Stimulated activated naive B cell treated with anti-CD40 and anti-IgM and Interleukin-4, amounts not matched to agents 10 μg/mL and 1 μg/mL and 100 μg/mL, for 72 hours (primary cell): ENCODE results near the gene TOX2.

Experiments
- ATAC-seq, 2 donors: fragments of 150-1000 bp; cut with Tn5 transposase; replicated peaks; 2 replicates each; pipeline ENCODE4 v1.10.0; 2021; ENCODE audit warnings: moderate library complexity in 1 of 2
- DNase-seq: peaks from one replicate; pipeline ENCODE4 v3.0.0; 2021
- H3K27ac Mint-ChIP-seq: one replicate; pipeline ENCODE4 v1.8.0; 2022; ENCODE audit warnings: mild to moderate bottlenecking, mixed read lengths
- H3K27me3 Mint-ChIP-seq, 2 donors: one replicate each; pipeline ENCODE4 v1.8.0; 2022; ENCODE audit warnings: mixed read lengths in 2 of 2
- H3K36me3 Mint-ChIP-seq, 2 donors: one replicate each; pipeline ENCODE4 v1.8.0; 2022; ENCODE audit warnings: mixed read lengths in 2 of 2, mild to moderate bottlenecking in 1 of 2
- H3K4me1 Mint-ChIP-seq, 2 donors: one replicate each; pipeline ENCODE4 v1.8.0; 2022; ENCODE audit warnings: mixed read lengths in 2 of 2, mild to moderate bottlenecking in 1 of 2
- H3K4me3 Mint-ChIP-seq, 2 donors: one replicate each; pipeline ENCODE4 v1.8.0; 2022; ENCODE audit warnings: mild to moderate bottlenecking in 2 of 2, mixed read lengths in 2 of 2, moderate library complexity in 1 of 2
- H3K9me3 Mint-ChIP-seq, 2 donors: one replicate each; pipeline ENCODE4 v1.8.0; 2022; ENCODE audit warnings: mixed read lengths in 2 of 2, mild to moderate bottlenecking in 1 of 2

The TOX2 gene

DNA sequence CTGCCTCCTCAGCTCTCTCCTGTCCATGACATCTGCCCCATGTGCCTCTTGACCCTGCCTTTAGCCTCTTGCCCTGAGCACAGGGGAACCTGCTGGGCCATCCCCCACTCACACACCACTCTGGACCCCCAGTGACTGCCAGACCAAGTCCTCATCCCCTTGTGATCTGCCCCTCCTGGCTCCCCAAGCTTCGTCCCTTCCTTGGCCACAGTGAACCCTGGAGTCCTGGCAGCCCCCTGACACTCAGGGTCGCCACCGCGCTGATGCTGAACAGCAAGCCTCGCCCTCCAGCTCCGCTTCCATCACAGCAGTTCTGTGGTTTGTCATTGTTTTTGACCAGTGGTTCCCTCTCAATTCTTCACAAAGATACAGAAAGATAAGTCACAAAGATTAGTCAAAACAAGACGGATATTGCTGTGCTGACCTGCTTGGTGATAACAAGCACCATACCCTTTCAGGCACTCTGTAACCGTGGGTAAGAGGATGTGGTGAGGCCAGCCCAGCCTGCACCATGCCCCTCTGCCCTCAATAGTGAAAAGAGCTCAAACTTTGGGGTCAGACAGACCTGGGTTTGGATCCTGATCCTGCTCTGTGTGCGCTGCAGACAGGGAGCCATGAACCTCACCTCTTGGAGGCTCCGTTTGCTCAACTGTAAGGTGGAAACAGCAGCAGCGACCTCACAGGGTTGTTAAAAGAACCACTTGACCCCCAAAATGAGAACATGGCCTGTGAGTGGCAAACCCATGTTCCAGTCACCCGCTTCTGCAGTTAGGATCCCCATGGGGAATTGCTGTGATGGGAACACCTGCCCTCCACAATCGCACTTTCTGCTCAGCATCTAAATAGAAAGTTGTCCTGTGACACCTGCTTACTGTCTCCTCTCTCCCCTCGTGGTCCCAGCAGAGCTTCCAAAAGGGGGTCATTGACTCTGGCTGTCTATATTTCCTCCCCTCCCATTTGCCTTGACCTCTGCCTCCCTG, 114.5 kb downstream of the TOX2 start:
- peaks cover 26 to 34% of the 10 kb centered on the region in 2 donors for H3K27me3 Mint-ChIP-seq
- no peak overlapping the region for H3K27ac Mint-ChIP-seq
- no peak overlapping the region for H3K4me3 Mint-ChIP-seq
- ATAC-seq (peak; percentile 56 to 64), DNase-seq (no peak)
- H3K4me1 Mint-ChIP-seq: peaks cover 0 to 6% of the 10 kb centered on the region in 2 donors
- no peaks in the 10 kb centered on the region for H3K36me3 Mint-ChIP-seq
- peaks cover 0 to 3% of the 10 kb centered on the region in 2 donors for H3K9me3 Mint-ChIP-seq

DNA sequence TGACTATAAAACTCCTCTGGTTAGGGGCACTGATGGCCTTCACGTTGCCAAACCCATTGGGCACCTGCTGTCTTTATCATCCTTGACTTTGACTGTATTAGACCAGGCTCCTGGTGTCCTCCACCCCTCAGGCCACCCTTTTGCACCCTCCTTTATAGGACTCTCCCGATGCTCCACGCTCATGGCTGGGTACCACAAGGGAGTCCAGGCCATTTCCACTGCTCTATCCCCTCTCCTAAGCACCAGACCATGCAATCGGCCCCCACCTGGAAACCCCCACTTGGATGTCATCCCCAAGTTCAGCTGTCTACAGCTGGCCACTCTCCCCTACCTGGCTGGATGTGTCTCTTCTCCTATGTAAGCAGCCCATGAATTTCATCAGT, 115.2 kb downstream of the TOX2 start:
- DNase-seq (no peak), ATAC-seq (no peak)
- Mint-ChIP-seq H3K36me3 (no peaks in the 10 kb centered on the region), H3K4me1 (peaks cover 0 to 6% of the 10 kb centered on the region in 2 donors), H3K27ac (no peak overlapping the region), H3K4me3 (no peak overlapping the region), H3K27me3 (peaks cover 28 to 35% of the 10 kb centered on the region in 2 donors), H3K9me3 (peaks cover 0 to 3% of the 10 kb centered on the region in 2 donors)

DNA sequence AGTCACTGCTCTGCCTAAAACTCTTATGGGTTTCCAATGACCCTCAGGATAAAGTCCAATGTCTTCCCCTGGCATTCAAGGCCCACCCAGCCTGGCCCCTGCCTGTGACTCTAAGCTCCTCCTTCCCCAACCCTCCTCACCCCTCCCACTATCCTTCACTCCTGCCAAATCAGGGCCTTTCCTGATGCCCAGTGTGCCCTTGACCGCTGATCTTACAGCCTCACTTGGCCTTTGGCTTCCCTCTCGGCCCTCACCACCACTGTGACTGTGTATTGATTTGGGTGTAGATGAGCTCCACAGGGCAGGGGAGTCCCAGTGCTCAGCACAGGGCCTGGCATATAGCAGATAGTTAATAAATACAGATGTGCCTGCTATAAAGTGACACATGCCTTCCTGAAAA, 115.7 kb downstream of the TOX2 start:
- no peak overlapping the region for H3K4me3 Mint-ChIP-seq
- ATAC-seq: no peak
- DNase-seq: no peak
- peaks cover 0 to 3% of the 10 kb centered on the region in 2 donors for H3K9me3 Mint-ChIP-seq
- H3K4me1 Mint-ChIP-seq: peaks cover 0 to 6% of the 10 kb centered on the region in 2 donors
- no peaks in the 10 kb centered on the region for H3K36me3 Mint-ChIP-seq
- peaks cover 33 to 37% of the 10 kb centered on the region in 2 donors for H3K27me3 Mint-ChIP-seq
- no peak overlapping the region for H3K27ac Mint-ChIP-seq

- no peak for DNase-seq
- H3K27me3 Mint-ChIP-seq: peaks cover 37 to 40% of the 10 kb centered on the region in 2 donors
- H3K27ac Mint-ChIP-seq: no peak overlapping the region
- peaks cover 0 to 6% of the 10 kb centered on the region in 2 donors for H3K4me1 Mint-ChIP-seq
- no peaks in the 10 kb centered on the region for H3K36me3 Mint-ChIP-seq
- no peak overlapping the region for H3K4me3 Mint-ChIP-seq
- no peak for ATAC-seq
- peaks cover 0 to 3% of the 10 kb centered on the region in 2 donors for H3K9me3 Mint-ChIP-seq
Measured at GRCh38 chr20:44031001-44031574, 116.4 kb downstream of the TOX2 start.

GRCh38 chr20:44031781-44032582, 117.3 kb downstream of the TOX2 start:
- no peak for DNase-seq
- Mint-ChIP-seq H3K9me3 (peaks cover 0 to 3% of the 10 kb centered on the region in 2 donors), H3K36me3 (no peaks in the 10 kb centered on the region), H3K27me3 (peaks cover 40 to 41% of the 10 kb centered on the region in 2 donors), H3K27ac (peak overlapping the region; percentile 49), H3K4me3 (no peak overlapping the region), H3K4me1 (peaks cover 0 to 6% of the 10 kb centered on the region in 2 donors)
- ATAC-seq: no peak

- Mint-ChIP-seq H3K27ac (no peak overlapping the region), H3K4me3 (no peak overlapping the region), H3K9me3 (peaks cover 0 to 3% of the 10 kb centered on the region in 2 donors), H3K4me1 (peaks cover 0 to 6% of the 10 kb centered on the region in 2 donors), H3K36me3 (no peaks in the 10 kb centered on the region), H3K27me3 (peaks cover 41 to 45% of the 10 kb centered on the region in 2 donors)
- DNase-seq (no peak), ATAC-seq (no peak)
Measured at GRCh38 chr20:44032583-44033331, 118.1 kb downstream of the TOX2 start.

DNA sequence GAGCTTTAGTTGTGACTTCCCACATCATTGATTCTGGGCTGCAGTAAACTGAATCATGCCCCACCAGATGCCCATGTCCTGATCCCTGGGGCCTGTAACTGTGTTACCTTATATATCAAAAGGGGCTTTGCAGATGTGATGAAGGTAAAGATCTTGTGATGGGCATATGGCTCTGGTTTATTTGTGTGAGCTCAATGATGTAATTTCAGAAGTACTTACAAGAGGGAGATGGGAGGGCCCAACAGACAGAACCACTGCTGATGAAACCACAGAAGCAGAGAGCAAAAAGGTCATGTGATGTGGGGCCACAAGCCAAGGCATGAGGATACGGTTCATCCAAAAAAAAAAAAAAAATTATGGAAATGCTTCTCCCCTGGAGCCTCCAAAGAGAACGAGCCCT, 118.7 kb downstream of the TOX2 start:
- no peaks in the 10 kb centered on the region for H3K36me3 Mint-ChIP-seq
- no peak overlapping the region for H3K27ac Mint-ChIP-seq
- H3K4me3 Mint-ChIP-seq: no peak overlapping the region
- peaks cover 39 to 47% of the 10 kb centered on the region in 2 donors for H3K27me3 Mint-ChIP-seq
- H3K4me1 Mint-ChIP-seq: peaks cover 0 to 6% of the 10 kb centered on the region in 2 donors
- peaks cover 0 to 3% of the 10 kb centered on the region in 2 donors for H3K9me3 Mint-ChIP-seq
- DNase-seq (no peak), ATAC-seq (no peak)

- Mint-ChIP-seq H3K9me3 (peaks cover 0 to 3% of the 10 kb centered on the region in 2 donors), H3K36me3 (no peaks in the 10 kb centered on the region), H3K4me3 (no peak overlapping the region), H3K27ac (no peak overlapping the region), H3K4me1 (peaks cover 0 to 4% of the 10 kb centered on the region in 2 donors), H3K27me3 (peaks cover 37 to 44% of the 10 kb centered on the region in 2 donors)
- no peak for ATAC-seq
- DNase-seq: no peak
Measured at GRCh38 chr20:44033873-44034272, 119.2 kb downstream of the TOX2 start.

DNA sequence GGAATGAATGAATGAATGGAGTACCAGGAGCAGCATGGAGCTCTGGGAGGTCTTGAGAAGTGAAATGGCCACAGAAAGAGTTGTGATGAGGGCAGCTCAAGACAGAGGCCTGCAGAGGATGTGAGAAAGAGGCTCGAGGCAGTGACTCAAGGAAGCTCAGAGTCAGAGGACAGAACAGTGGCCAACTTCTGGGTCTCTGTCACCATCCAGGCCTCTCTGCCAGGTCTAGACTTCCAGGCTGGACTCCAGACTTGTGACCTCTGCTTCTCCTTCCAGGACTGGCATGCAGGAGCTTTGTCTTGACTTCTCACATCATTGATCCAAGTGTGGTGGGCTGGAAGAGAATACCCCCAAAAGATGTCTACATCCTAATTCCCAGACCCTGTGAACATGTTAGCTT, 119.8 kb downstream of the TOX2 start:
- Mint-ChIP-seq H3K27ac (no peak overlapping the region), H3K9me3 (peaks cover 0 to 3% of the 10 kb centered on the region in 2 donors), H3K27me3 (peaks cover 41 to 47% of the 10 kb centered on the region in 2 donors), H3K36me3 (no peaks in the 10 kb centered on the region), H3K4me1 (peaks cover 0 to 2% of the 10 kb centered on the region in 2 donors), H3K4me3 (no peak overlapping the region)
- ATAC-seq (no peak), DNase-seq (no peak)

DNA sequence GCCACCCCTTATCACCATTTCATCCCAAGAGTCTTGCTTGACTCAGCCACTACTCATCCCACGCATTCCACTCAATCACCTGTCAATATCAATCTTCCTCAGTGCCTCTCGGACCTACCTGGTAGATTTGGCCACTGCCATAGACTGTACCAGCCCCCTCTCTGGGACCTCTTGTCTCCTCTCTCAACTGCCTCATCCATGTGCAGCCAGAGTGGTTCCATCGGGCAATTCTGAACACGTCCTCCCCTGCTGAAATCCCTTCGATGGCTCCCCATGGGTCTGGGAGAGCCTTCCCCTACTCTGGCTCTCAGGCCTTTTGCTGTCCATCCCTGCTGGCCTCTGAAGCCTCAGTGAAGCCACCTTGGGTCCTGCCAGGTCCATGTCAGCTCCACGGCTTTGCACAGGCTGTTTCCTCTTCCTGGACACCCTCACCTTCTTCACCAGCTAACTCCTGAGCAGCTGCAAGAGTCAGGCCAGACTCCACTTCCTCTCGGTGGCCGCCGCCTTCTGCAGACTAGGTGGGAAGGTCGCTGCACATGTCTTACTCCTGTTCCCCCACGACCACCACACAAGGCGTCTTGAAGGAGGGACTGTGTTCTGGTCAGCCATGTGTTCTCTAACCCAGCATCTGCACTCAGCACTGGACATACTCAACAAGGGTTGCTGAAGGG, 120.4 kb downstream of the TOX2 start:
- Mint-ChIP-seq H3K9me3 (peaks cover 0 to 3% of the 10 kb centered on the region in 2 donors), H3K4me3 (no peak overlapping the region), H3K4me1 (peaks cover 0 to under 1% of the 10 kb centered on the region in 2 donors), H3K27me3 (peaks cover 37 to 47% of the 10 kb centered on the region in 2 donors), H3K27ac (no peak overlapping the region), H3K36me3 (no peaks in the 10 kb centered on the region)
- DNase-seq (no peak), ATAC-seq (no peak)

DNA sequence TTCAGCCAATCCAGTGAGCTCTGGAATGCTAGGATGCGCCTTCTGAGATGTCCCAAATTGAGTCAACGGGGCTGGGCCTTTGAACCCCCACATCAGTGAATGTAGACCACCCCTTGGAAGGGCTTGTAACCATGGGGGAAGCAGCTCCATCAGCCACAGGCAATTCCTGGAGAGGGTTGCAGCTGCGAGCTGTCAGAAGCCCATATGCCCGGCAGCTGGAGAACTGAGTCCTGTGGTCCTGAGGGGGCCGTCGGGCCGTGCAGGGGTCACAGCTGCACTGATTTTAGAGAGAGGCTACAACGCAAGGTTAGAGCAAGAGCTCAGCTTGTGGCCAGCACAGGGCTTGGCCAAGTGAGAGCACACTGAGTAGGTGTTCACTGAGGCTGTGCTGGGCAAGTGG, 121.3 kb downstream of the TOX2 start:
- Mint-ChIP-seq H3K9me3 (no peaks in the 10 kb centered on the region), H3K4me1 (no peaks in the 10 kb centered on the region), H3K27me3 (peaks cover 43 to 52% of the 10 kb centered on the region in 2 donors), H3K27ac (no peak overlapping the region), H3K36me3 (no peaks in the 10 kb centered on the region), H3K4me3 (no peak overlapping the region)
- ATAC-seq (no peak), DNase-seq (no peak)

GRCh38 chr20:44036441-44036840, 121.8 kb downstream of the TOX2 start:
- Mint-ChIP-seq H3K9me3 (no peaks in the 10 kb centered on the region), H3K27ac (no peak overlapping the region), H3K4me3 (no peak overlapping the region), H3K4me1 (no peaks in the 10 kb centered on the region), H3K27me3 (peaks cover 44 to 54% of the 10 kb centered on the region in 2 donors), H3K36me3 (no peaks in the 10 kb centered on the region)
- no peak for ATAC-seq
- DNase-seq: no peak

DNA sequence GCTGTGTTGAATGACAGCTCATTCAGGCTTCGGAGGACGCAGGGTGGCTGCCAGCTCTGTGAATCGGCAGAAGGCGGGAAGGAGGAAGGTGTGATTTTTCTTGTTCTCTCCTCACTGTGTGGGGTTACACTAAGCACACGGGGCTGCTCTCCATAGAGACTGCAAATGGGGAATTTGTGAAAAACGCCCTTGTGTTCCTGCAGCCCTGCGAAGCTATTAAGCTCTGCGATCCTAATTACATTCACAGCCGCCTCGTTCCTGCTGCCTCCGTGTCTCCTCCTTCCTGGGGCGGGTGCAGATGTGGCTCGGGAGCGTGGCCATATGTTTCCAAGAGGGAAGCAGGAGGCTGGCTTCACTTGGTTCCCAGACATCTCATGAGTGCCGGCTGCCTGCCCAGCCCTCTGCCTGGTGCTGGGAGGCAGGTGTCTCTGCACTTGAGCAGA, 124.0 kb downstream of the TOX2 start:
- Mint-ChIP-seq H3K4me3 (no peak overlapping the region), H3K27me3 (peaks cover 46 to 65% of the 10 kb centered on the region in 2 donors), H3K36me3 (no peaks in the 10 kb centered on the region), H3K4me1 (no peaks in the 10 kb centered on the region), H3K9me3 (peaks cover 0 to 2% of the 10 kb centered on the region in 2 donors), H3K27ac (no peak overlapping the region)
- DNase-seq (no peak), ATAC-seq (no peak)
